Lung (tissue), 12 donors: ENCODE data around the gene LSAMP. TPM values are rescaled to one million over a fixed set of nuclear protein-coding genes. Genes with fewer than 3 reads are reported as not detected.
A peak's percentile ranks its signal among the peaks of the same experiment; 100 is the strongest.

Experiments used
- ATAC-seq: fragments of 200-7000 bp; cut with Tn5 transposase; one replicate; pipeline ENCODE4 v1.9.1; 2020; ENCODE audit warnings: moderate number of reproducible peaks; ENCODE audit not compliant: insufficient read depth, low FRiP score
- DNase-seq, 3 donors: peaks; one replicate each; pipeline ENCODE4 v3.0.0-alpha.2; 2013 to 2017
- H3K27ac ChIP-seq, 2 donors: one replicate each; pipeline ENCODE4 v1.5.1; 2013; ENCODE audit warnings: mild to moderate bottlenecking in 2 of 2, moderate library complexity in 2 of 2, control low read depth in 1 of 2, inconsistent platforms in 1 of 2, low read depth in 1 of 2, low read length in 1 of 2
- H3K27me3 ChIP-seq, 3 donors: one replicate each; pipeline ENCODE4 v1.5.1; 2013; ENCODE audit warnings: low read length in 2 of 3; ENCODE audit not compliant: control insufficient read depth in 3 of 3, insufficient read depth in 3 of 3
- H3K36me3 ChIP-seq, 4 donors: one replicate each; pipeline ENCODE4 v1.5.1; 2013; ENCODE audit warnings: low read length in 4 of 4, mild to moderate bottlenecking in 1 of 4, moderate library complexity in 1 of 4; ENCODE audit not compliant: control insufficient read depth in 4 of 4, insufficient read depth in 4 of 4
- H3K4me1 ChIP-seq, 5 donors: one replicate each; pipeline ENCODE4 v1.5.1; 2013; ENCODE audit warnings: low read length in 5 of 5, mild to moderate bottlenecking in 2 of 5, moderate library complexity in 1 of 5; ENCODE audit not compliant: control insufficient read depth in 5 of 5, insufficient read depth in 5 of 5
- H3K4me3 ChIP-seq: one replicate; pipeline ENCODE4 v1.5.1; 2013; ENCODE audit warnings: mild to moderate bottlenecking, control low read depth, moderate library complexity
- H3K9ac ChIP-seq, 2 donors: one replicate each; pipeline ENCODE4 v1.5.1; 2013; ENCODE audit warnings: low read length in 2 of 2, control low read depth in 1 of 2; ENCODE audit not compliant: insufficient read depth in 1 of 2
- H3K9me3 ChIP-seq, 4 donors: one replicate each; pipeline ENCODE4 v1.5.1; 2013; ENCODE audit warnings: low read length in 3 of 4, mild to moderate bottlenecking in 1 of 4, moderate library complexity in 1 of 4; ENCODE audit not compliant: control insufficient read depth in 4 of 4, insufficient read depth in 3 of 4
- WGBS, 2 donors: extraction: QIAGEN DNeasy Blood & Tissue Kit; methylation state at CpG; one replicate each; pipeline ENCODE4 v1.1.7; 2013; 5-methylcytosine and 5-hydroxymethylcytosine counted together
- polyA plus RNA-seq, 2 donors: library from polyadenylated mRNA; stranded (reverse); fragments of 200-250 nt; gene quantifications; one replicate each; pipeline ENCODE4 v1.2.1, GENCODE V29; 2013
- total RNA-seq, 2 donors: library from RNA; depleted of rRNA in 1 of 2; stranded (reverse); fragments of >200 nt in 1 of 2; gene quantifications; one replicate each; pipeline ENCODE4 v1.2.1, GENCODE V29; 2014 to 2021
- TF ChIP-seq, protein P1 (sequence below): IDR thresholded peaks from 2 replicates; pipeline ENCODE4 v1.5.1; 2012; ENCODE audit warnings: mild to moderate bottlenecking; ENCODE audit errors: control extremely low read depth, extremely low read depth
- donor health status: control.
- donor health status: control.
- donor health status: Bipolar disorder and iron deficiency.
- donor health status: healthy.
- donor health status: DM: yes; HTN: yes; CAD: no.

LSAMP gene
- total and polyA plus RNA-seq, 4 donors = 1.6 to 21.9 (median 9.5) TPM

- no peak overlapping the region for H3K27ac ChIP-seq
- no peaks in the 10 kb centered on the region for H3K9me3 ChIP-seq
- no peak overlapping the region for H3K9ac ChIP-seq
- no peaks in the 10 kb centered on the region for H3K27me3 ChIP-seq
- no peaks in the 10 kb centered on the region for H3K36me3 ChIP-seq
- TF ChIP-seq, protein P1, sequence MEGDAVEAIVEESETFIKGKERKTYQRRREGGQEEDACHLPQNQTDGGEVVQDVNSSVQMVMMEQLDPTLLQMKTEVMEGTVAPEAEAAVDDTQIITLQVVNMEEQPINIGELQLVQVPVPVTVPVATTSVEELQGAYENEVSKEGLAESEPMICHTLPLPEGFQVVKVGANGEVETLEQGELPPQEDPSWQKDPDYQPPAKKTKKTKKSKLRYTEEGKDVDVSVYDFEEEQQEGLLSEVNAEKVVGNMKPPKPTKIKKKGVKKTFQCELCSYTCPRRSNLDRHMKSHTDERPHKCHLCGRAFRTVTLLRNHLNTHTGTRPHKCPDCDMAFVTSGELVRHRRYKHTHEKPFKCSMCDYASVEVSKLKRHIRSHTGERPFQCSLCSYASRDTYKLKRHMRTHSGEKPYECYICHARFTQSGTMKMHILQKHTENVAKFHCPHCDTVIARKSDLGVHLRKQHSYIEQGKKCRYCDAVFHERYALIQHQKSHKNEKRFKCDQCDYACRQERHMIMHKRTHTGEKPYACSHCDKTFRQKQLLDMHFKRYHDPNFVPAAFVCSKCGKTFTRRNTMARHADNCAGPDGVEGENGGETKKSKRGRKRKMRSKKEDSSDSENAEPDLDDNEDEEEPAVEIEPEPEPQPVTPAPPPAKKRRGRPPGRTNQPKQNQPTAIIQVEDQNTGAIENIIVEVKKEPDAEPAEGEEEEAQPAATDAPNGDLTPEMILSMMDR = no peak
- no peak overlapping the region for H3K4me3 ChIP-seq
- no peak for ATAC-seq
- peak in 1 of 3 donors; percentile 10 for DNase-seq
- H3K4me1 ChIP-seq = peaks cover 0 to 5% (median 0%) of the 10 kb centered on the region in 5 donors
Observed at GRCh38 chr3:115927197-115927596, 518.1 kb downstream of the LSAMP start.

- WGBS, 2 donors = 89 to 93% methylated on average over 1 of the region's 1 CpG
- Histone ChIP-seq H3K4me3 (no peak overlapping the region), H3K4me1 (peaks cover 0 to 3% (median 0%) of the 10 kb centered on the region in 5 donors), H3K27ac (no peak overlapping the region), H3K27me3 (no peaks in the 10 kb centered on the region), H3K9me3 (no peaks in the 10 kb centered on the region), H3K9ac (no peak overlapping the region), H3K36me3 (no peaks in the 10 kb centered on the region)
- no peak for ATAC-seq
- TF ChIP-seq, protein P1 = no peak
- DNase-seq = peak; percentile 19 to 44 (median 40)
Observed at GRCh38 chr3:115922681-115923347, 522.5 kb downstream of the LSAMP start.

DNA sequence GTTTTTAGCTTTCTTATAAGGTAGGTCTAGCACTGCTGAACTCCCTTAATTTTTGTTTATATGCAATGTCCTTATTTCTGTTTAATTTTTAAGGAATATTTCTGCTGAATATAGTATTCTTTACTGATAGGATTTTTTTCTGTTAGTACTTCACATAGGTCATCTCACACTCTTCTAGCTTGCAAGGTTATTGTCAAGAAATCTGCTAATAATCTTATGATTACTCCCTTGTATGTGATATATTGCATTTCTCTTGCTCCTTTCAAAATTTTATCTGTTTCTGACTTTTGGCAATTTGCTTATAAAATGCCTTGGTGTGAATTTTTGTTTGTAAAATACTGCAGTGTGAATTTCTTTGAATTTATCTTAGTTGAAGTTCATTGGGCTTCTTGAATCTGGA, 523.6 kb downstream of the LSAMP start:
- DNase-seq (no peak), ATAC-seq (no peak)
- peaks cover 0 to 3% (median 0%) of the 10 kb centered on the region in 5 donors for H3K4me1 ChIP-seq
- H3K36me3 ChIP-seq = no peaks in the 10 kb centered on the region
- H3K9me3 ChIP-seq = no peaks in the 10 kb centered on the region
- no peak overlapping the region for H3K27ac ChIP-seq
- no peak overlapping the region for H3K4me3 ChIP-seq
- no peak overlapping the region for H3K9ac ChIP-seq
- H3K27me3 ChIP-seq = no peaks in the 10 kb centered on the region
- TF ChIP-seq, protein P1 = no peak

DNA sequence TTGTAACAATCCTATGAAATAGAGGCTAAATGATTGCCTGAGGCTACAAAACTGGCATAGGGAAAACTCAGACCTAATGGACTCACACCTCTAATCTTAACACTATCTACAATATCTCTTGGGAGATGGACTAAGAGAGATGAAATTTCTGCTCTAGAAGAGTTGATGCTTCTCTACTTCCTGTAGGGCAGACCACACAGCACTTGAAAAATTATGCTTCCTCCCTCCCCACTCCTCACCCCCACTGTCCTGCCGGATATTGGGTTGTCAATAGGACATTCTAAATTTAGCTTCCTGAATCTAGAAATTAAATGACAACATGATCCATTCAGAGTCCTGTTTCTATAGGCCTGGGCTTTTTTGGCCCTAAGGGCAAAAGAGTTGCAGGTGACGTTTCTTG, 526.4 kb downstream of the LSAMP start:
- H3K27ac ChIP-seq = no peak overlapping the region
- TF ChIP-seq, protein P1 = no peak
- no peak overlapping the region for H3K9ac ChIP-seq
- no peak for DNase-seq
- no peaks in the 10 kb centered on the region for H3K27me3 ChIP-seq
- H3K9me3 ChIP-seq = no peaks in the 10 kb centered on the region
- H3K36me3 ChIP-seq = no peaks in the 10 kb centered on the region
- 66 to 70% methylated on average over 2 of the region's 2 CpGs for WGBS, 2 donors
- ATAC-seq = no peak
- peaks cover 0 to 3% (median 0%) of the 10 kb centered on the region in 5 donors for H3K4me1 ChIP-seq
- H3K4me3 ChIP-seq = no peak overlapping the region
